GM21717 (cell line): Measurements from ENCODE around the gene MACROD2.

ENCODE experiments used
- ATAC-seq: cut with Tn5 transposase; IDR thresholded peaks from one replicate; pipeline ENCODE4 v1.9.1; 2021; ENCODE audit warnings: mild to moderate bottlenecking, moderate library complexity; ENCODE audit not compliant: unreplicated experiment

Gene MACROD2

GRCh38 chr20:16043931-16044330 lies 2048.6 kb downstream of the MACROD2 start:
- ATAC-seq: no peak

GRCh38 chr20:16048876-16049275 lies 2053.6 kb downstream of the MACROD2 start:
- ATAC-seq: no peak

- no peak for ATAC-seq
Observed at GRCh38 chr20:16049529-16050093, 2054.3 kb downstream of the MACROD2 start.

GRCh38 chr20:16050366-16050765 lies 2055.1 kb downstream of the MACROD2 start:
- ATAC-seq: no peak

GRCh38 chr20:16051968-16052367 lies 2056.7 kb downstream of the MACROD2 start:
- no peak for ATAC-seq

- ATAC-seq: no peak
Observed at GRCh38 chr20:16052456-16052855, 2057.1 kb downstream of the MACROD2 start.

- ATAC-seq: no peak
Observed at GRCh38 chr20:16054985-16055384, 2059.7 kb downstream of the MACROD2 start.

GRCh38 chr20:16057651-16058050 lies 2062.3 kb downstream of the MACROD2 start:
- no peak for ATAC-seq

GRCh38 chr20:16058268-16058667 lies 2063.0 kb downstream of the MACROD2 start:
- no peak for ATAC-seq

GRCh38 chr20:16059841-16060240 lies 2064.5 kb downstream of the MACROD2 start:
- no peak for ATAC-seq

- ATAC-seq: no peak
Observed at GRCh38 chr20:16061351-16061750, 2066.0 kb downstream of the MACROD2 start.

- ATAC-seq: no peak
Observed at GRCh38 chr20:16062661-16063581, 2067.6 kb downstream of the MACROD2 start.

GRCh38 chr20:16063881-16064280 lies 2068.6 kb downstream of the MACROD2 start:
- no peak for ATAC-seq

GRCh38 chr20:16064989-16065707 lies 2069.8 kb downstream of the MACROD2 start:
- ATAC-seq: no peak

- ATAC-seq: no peak
Observed at GRCh38 chr20:16066571-16066970, 2071.3 kb downstream of the MACROD2 start.

- peak; percentile 89 for ATAC-seq
Observed at GRCh38 chr20:16069389-16070010, 2074.2 kb downstream of the MACROD2 start.

- ATAC-seq: no peak
Observed at GRCh38 chr20:16072220-16072619, 2076.9 kb downstream of the MACROD2 start.

GRCh38 chr20:16078172-16078898 lies 2083.0 kb downstream of the MACROD2 start:
- no peak for ATAC-seq

- no peak for ATAC-seq
Observed at GRCh38 chr20:16081421-16081820, 2086.1 kb downstream of the MACROD2 start.

GRCh38 chr20:16082051-16082550 lies 2086.8 kb downstream of the MACROD2 start:
- no peak for ATAC-seq
